Measurements from ENCODE around the gene LEAP2. TPM values are rescaled to one million over a fixed set of nuclear protein-coding genes. Genes with fewer than 3 reads are reported as not detected.

The LEAP2 gene, protein sequence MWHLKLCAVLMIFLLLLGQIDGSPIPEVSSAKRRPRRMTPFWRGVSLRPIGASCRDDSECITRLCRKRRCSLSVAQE
- 1.1 TPM for polyA plus RNA-seq (2013, experiment 1 of 2)
- polyA plus RNA-seq (2013, experiment 2 of 2) = 0.44 TPM

DNA sequence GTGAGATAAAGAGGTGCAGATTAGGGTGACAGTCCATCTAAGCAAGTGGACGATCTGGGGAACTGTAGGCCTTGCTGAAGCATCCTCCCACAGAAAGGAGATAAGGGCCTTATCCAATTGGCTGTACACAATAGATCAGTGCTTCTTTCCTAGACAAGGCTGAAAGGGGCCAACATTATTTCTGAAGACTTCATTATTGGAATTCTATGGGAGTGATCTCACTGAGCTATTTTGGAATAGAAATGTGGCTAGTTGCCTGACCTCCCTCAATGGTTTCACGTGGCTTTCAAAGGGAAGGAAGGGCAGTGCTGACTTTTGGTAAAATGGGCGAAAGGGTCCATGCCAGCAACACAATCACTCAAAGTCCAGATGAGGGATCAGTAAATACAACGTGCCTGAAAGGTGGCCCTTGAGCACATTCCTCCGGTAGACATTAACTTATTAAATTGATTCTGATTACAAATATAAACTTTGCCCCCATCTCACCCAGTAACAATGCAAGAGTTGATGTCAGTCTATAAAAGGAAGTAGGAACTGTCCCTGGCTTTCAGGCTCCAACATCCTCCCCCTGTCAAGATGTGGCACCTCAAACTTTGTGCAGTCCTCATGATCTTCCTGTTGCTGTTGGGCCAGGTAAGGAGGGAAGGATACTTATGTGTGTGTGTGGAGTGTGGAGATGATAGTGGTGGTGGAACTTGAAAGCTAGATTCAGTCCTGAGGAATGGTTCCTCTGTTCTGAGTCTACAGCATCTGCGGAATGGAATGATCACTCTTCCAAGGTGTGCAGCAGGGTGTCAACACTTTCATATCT lies at the start of gene LEAP2:
LEAP2 (plus strand) TSS at position 550 of the 811 bp plus-strand sequence; CDS start at position 577, 27 bp downstream.
- H3K9ac ChIP-seq (ENCODE audit: low read depth, low read length) = no peak within 1 kb of the TSS
- WGBS = 92% methylated on average over 6 of the region's 6 CpGs
- no peaks in the 10 kb centered on the region for H3K9me3 ChIP-seq (ENCODE audit: insufficient read depth, low read depth, low read length)
- H3K27me3 ChIP-seq (ENCODE audit: insufficient read depth, low read length) = no peaks in the 10 kb centered on the region
- H3K4me1 ChIP-seq (ENCODE audit: insufficient read depth, low read length) = no peaks in the 10 kb centered on the region
- no peak within 1 kb of the TSS for H3K4me3 ChIP-seq (ENCODE audit: low read length)
- no peak within 1 kb of the TSS for H3K27ac ChIP-seq (ENCODE audit: low read depth, low read length)
- peaks cover 52% of the 10 kb centered on the region for H3K36me3 ChIP-seq (ENCODE audit: insufficient read depth, low read length)

DNA sequence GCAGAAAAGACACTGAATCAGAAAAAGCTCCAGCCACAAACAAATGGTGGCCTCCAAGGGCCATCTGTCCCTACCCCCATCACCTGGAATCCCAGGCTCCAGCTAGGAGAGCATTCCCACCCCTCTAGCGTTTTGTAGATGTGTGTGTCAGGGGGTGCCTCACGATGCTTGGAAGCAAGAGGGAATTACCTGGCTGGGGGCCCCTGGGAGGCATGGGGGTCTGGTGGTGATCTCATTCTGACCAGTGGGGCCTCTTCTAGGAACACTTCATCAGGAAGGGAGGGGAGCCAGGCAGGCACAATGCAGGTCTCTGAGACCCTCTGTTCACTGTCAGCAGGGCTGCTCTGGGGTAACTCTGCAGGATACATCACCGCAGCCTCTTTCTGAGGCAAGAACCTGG lies 49.0 kb upstream of the LEAP2 start:
- Histone ChIP-seq H3K36me3 (ENCODE audit: insufficient read depth, low read length) (no peaks in the 10 kb centered on the region), H3K4me3 (ENCODE audit: low read length) (no peak overlapping the region), H3K9me3 (ENCODE audit: insufficient read depth, low read depth, low read length) (no peaks in the 10 kb centered on the region), H3K27me3 (ENCODE audit: insufficient read depth, low read length) (peaks cover 74% of the 10 kb centered on the region), H3K4me1 (ENCODE audit: insufficient read depth, low read length) (no peaks in the 10 kb centered on the region), H3K9ac (ENCODE audit: low read depth, low read length) (no peak overlapping the region), H3K27ac (ENCODE audit: low read depth, low read length) (no peak overlapping the region)
- WGBS = 93% methylated on average over 3 of the region's 3 CpGs

DNA sequence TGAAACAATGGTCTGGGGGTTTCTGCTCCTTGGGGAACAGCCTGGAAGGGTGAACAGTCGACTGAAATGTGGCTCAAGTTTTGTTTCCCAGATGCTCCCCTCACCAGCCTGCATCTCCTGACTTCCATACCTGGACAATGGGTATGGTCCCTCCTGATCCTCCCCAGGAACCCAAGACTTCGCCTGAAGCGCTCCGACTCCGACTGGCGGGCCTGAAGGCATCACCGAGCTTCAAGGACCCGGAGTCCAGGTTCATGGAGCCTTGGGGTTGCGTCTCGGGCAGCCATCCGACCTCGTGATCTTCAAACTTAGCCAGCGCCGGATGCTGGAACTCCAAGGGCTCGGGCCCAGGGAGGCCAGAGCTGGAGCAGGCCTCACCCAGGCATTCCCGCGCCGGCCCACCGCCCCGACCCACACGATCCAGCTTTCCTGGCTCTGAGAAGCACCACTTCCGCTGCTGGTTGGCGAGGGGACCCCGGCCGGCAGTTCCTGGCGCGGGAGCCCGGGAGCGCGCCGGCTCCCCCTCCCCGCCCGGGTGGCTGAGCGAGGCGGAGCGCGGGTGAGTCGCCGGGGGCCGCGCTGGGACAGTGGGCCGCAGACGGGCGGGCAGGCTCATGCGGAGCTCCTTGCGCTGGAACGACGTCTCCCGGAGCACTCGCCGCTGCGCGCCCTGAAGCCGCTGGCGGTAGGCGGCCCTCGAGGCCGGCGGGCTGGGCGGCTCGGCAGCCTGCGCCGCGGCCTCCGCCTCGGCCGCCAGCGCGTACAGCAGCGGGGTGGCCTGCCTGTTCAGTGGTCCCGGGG lies 48.2 kb upstream of the LEAP2 start:
- H3K9ac ChIP-seq (ENCODE audit: low read depth, low read length) = peak overlapping the region; percentile 61
- H3K36me3 ChIP-seq (ENCODE audit: insufficient read depth, low read length) = no peaks in the 10 kb centered on the region
- 16% methylated on average over 71 of the region's 71 CpGs for WGBS

DNA sequence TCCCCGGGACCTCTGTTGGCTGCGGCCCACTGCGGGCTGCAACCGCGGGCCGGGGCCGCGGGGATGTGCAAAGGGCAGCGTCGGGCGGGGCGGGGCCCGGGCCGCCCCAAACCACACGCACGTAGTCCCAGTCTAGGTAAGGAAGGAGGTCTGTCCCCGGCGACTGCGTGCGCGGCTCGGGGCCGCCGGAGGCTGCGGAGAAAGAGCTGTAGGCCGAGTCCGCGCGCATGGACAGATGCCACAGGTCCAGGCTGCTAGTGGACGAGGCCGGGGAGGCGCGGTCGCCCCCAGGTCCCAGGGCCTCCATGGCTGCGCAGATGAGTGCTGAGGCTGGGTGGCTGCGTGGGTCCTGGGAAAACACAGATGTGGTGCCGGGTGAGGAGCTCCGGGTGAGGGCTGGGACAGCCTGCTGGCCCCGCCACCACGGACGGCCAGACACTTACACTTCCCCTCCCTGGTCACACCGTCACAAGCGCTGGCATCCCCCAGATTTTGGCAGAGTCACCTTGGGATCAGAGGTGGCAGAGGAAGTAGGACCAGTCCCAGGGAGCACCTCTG lies 47.6 kb upstream of the LEAP2 start:
- H3K4me3 ChIP-seq (ENCODE audit: low read length) = peak overlapping the region; percentile 60
- peaks cover 86% of the 10 kb centered on the region for H3K27me3 ChIP-seq (ENCODE audit: insufficient read depth, low read length)
- no peaks in the 10 kb centered on the region for H3K4me1 ChIP-seq (ENCODE audit: insufficient read depth, low read length)
- no peaks in the 10 kb centered on the region for H3K36me3 ChIP-seq (ENCODE audit: insufficient read depth, low read length)
- H3K27ac ChIP-seq (ENCODE audit: low read depth, low read length) = no peak overlapping the region
- H3K9me3 ChIP-seq (ENCODE audit: insufficient read depth, low read depth, low read length) = no peaks in the 10 kb centered on the region
- peak overlapping the region; percentile 61 for H3K9ac ChIP-seq (ENCODE audit: low read depth, low read length)
- WGBS = 9% methylated on average over 43 of the region's 43 CpGs

More for the DNA sequence above, 48.2 kb upstream of the LEAP2 start:
- Histone ChIP-seq H3K4me1 (ENCODE audit: insufficient read depth, low read length) (no peaks in the 10 kb centered on the region), H3K27me3 (ENCODE audit: insufficient read depth, low read length) (peaks cover 82% of the 10 kb centered on the region), H3K9me3 (ENCODE audit: insufficient read depth, low read depth, low read length) (no peaks in the 10 kb centered on the region), H3K4me3 (ENCODE audit: low read length) (peak overlapping the region; percentile 60), H3K27ac (ENCODE audit: low read depth, low read length) (no peak overlapping the region)

DNA sequence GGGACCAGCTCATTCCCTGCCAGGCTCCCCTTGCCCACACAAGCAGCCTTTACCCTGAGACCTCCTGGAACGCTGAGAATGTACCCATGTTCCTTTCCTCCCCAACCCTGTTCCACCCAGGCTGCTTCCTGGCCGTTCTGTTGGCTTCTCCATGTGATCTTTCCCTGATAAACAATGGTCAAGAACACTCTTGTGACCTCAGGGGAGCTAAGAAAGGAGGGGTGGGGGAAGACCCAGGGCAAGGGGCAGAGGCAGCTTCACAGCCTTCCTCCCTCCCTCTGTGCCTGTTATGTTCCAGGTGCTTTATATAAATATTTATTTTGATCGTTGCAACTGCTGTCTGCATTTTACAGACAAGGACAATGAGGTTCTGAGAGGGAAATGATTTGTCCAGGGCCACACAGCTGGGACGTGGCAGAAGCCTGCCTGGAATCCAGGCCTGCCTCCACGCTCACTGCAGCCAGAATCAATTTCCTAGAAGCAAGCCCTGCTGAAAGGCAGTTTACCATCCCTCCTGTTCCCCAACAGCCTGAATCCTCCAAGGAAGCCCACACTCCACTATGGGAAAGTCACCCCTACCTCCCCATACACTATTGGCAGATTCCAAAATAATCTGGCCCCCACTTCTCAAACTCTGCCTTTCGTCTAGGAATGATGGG lies 46.9 kb upstream of the LEAP2 start:
- Histone ChIP-seq H3K27me3 (ENCODE audit: insufficient read depth, low read length) (peaks cover 88% of the 10 kb centered on the region), H3K4me3 (ENCODE audit: low read length) (peak overlapping the region; percentile 60; the same call in 1 of the 2 replicates), H3K9me3 (ENCODE audit: insufficient read depth, low read depth, low read length) (no peaks in the 10 kb centered on the region), H3K27ac (ENCODE audit: low read depth, low read length) (no peak overlapping the region), H3K9ac (ENCODE audit: low read depth, low read length) (no peak overlapping the region), H3K36me3 (ENCODE audit: insufficient read depth, low read length) (no peaks in the 10 kb centered on the region), H3K4me1 (ENCODE audit: insufficient read depth, low read length) (no peaks in the 10 kb centered on the region)
- WGBS = 69% methylated on average over 6 of the region's 6 CpGs

DNA sequence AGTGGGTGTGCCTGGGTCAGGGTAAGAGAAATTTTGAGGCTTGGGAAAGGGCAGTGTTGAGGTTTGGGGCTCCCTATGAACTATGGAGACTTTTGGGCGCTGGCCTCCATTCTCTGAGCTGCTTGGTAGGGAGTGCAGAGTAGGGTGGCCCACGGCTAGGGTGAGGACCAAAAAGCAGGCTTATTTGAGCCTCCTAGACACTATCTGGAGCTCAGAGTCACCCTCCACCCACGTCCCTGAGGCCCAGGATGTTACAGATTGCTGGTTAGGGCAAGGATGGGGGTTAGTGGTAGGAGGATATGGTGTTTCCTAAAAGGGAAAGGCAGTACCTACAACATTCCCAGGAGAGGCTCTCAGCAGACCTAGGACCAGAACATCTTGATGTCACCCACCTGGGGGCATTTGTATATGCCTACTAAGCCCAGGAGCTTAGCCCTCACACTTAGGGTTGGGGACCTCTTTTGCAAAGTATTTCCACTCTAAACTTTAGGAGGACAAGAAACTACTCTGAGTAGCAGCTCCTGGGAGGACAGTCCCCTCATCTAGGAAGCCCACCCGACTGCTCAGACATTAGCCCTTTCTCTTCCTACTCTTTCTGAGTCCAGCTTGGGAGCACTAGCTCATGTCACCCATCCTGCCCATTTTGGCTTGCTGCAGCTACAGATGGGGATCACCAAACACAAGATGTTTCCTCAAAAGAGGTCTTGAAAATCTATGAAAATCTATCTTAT lies 45.4 kb upstream of the LEAP2 start:
- WGBS = 86% methylated on average over 4 of the region's 4 CpGs
- H3K9me3 ChIP-seq (ENCODE audit: insufficient read depth, low read depth, low read length) = no peaks in the 10 kb centered on the region
- no peaks in the 10 kb centered on the region for H3K4me1 ChIP-seq (ENCODE audit: insufficient read depth, low read length)
- H3K27me3 ChIP-seq (ENCODE audit: insufficient read depth, low read length) = peaks cover 94% of the 10 kb centered on the region
- no peak overlapping the region for H3K4me3 ChIP-seq (ENCODE audit: low read length)
- H3K9ac ChIP-seq (ENCODE audit: low read depth, low read length) = no peak overlapping the region
- no peak overlapping the region for H3K27ac ChIP-seq (ENCODE audit: low read depth, low read length)
- no peaks in the 10 kb centered on the region for H3K36me3 ChIP-seq (ENCODE audit: insufficient read depth, low read length)

DNA sequence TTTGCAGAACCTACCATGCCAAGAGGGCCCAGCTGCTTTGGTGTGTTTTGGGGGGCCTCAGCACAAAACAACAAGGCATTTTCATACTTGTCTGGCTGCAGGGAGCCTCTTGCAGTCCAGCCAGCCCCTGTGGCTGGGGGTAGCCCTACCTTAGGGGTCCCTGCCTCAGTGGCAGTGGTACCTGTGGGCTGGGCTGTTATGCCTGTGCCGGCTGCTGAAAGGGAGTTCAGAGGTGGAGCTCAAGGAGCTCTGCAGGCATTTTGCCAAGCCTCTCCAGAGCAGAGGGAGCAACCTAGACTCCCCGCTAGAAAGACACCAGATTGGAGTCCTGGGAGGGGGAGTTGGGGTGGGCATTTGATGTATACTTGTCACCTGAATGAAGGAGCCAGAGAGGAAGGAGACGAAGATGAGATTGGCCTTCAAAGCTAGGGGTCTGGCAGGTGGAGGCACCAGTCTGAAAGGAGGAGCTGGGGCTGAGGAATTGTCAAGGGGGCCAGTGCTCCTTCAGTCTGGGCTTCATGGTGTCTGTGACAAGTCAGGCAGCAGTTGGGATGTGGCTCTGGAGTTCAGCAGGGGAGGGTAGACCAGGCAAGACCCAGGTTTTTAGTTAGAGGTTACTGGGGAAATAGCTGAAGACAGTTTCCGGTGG lies 44.5 kb upstream of the LEAP2 start:
- Histone ChIP-seq H3K36me3 (ENCODE audit: insufficient read depth, low read length) (no peaks in the 10 kb centered on the region), H3K27ac (ENCODE audit: low read depth, low read length) (no peak overlapping the region), H3K9ac (ENCODE audit: low read depth, low read length) (no peak overlapping the region), H3K4me1 (ENCODE audit: insufficient read depth, low read length) (no peaks in the 10 kb centered on the region), H3K9me3 (ENCODE audit: insufficient read depth, low read depth, low read length) (no peaks in the 10 kb centered on the region), H3K27me3 (ENCODE audit: insufficient read depth, low read length) (peaks cover 95% of the 10 kb centered on the region), H3K4me3 (ENCODE audit: low read length) (no peak overlapping the region)
- 90% methylated on average over 4 of the region's 4 CpGs for WGBS

DNA sequence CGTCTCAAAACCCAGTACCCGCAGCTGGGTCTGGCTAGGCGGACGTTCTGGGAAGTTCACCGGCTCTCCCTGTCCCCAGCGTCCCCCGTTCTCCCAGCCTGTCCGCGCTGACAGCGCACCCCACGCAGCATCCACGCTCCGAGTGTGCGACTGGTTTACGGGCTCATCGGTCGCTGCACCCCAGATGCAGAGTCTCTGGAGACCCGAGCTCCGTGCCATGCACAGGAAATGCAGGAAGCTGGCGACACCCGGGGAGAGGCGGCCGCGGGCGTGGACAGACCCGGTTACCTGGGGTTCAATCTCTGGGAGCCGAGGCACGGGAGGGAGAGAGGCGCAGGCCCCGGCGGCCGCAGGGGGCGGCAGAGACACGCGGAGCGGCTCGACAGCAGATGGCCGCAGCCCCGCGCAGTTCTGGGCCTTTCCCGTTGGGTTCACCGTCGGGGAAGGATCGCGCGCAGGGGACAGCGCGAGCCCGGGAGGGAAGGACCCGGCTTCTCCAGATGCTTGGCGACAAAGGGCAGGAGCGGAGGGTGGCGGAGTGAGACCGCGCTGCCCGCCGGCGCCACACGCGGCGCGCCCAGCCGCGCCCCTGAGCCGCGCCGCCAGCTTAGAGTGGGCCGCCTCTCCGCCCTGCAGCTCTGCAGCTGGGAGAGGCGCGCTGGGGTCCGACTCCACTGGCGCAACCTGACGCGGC lies 43.6 kb upstream of the LEAP2 start:
- no peaks in the 10 kb centered on the region for H3K36me3 ChIP-seq (ENCODE audit: insufficient read depth, low read length)
- H3K4me1 ChIP-seq (ENCODE audit: insufficient read depth, low read length) = no peaks in the 10 kb centered on the region
- 7% methylated on average over 75 of the region's 75 CpGs for WGBS
- H3K27ac ChIP-seq (ENCODE audit: low read depth, low read length) = no peak overlapping the region
- H3K4me3 ChIP-seq (ENCODE audit: low read length) = peak overlapping the region; percentile 72
- peak overlapping the region; percentile 65; the same call in 1 of the 2 replicates for H3K9ac ChIP-seq (ENCODE audit: low read depth, low read length)
- H3K27me3 ChIP-seq (ENCODE audit: insufficient read depth, low read length) = peaks cover 88% of the 10 kb centered on the region
- H3K9me3 ChIP-seq (ENCODE audit: insufficient read depth, low read depth, low read length) = no peaks in the 10 kb centered on the region

DNA sequence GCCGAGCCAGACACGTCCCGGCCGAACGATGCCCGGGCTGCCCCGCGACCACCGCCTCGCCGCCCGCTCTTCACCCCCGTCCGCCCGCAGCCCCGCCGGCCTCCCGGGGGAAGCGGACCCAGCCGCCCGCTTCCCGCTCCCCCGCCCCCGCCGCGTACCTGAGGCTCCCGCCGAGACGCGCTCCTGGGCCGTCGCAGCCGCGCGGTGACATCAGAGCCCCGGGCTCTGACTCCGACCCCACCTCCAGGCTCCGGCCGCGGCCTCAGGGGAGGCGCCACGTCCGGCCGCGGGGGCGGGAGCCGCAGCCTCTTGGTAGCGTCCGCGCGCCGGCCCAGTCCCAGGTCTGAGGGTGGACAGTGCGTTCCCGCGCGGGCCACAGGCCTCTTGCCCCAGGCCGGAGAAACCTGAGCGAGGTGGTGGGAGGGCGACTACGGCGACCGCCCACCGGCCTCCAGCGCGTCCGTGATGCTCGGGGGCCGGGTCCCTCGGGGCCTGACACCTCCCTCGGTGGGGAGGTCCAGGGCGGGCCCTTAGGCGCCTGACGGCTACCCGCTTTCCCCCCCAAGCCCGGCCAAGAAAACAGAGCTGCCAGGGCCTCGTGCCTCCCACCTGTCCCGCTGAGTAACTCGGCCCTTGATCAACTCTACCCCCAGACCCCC lies 42.9 kb upstream of the LEAP2 start, which contains the start of gene SHROOM1:
SHROOM1 (minus strand) TSS at position 212 of the 659 bp plus-strand sequence. CDS start 4,507 bp downstream, outside the sequence.
- Histone ChIP-seq H3K27ac (ENCODE audit: low read depth, low read length) (no peak within 1 kb of the TSS), H3K36me3 (ENCODE audit: insufficient read depth, low read length) (no peaks in the 10 kb centered on the region), H3K4me3 (ENCODE audit: low read length) (peak within 1 kb of the TSS; percentile 72), H3K9ac (ENCODE audit: low read depth, low read length) (peak within 1 kb of the TSS; percentile 65), H3K27me3 (ENCODE audit: insufficient read depth, low read length) (peaks cover 81% of the 10 kb centered on the region), H3K4me1 (ENCODE audit: insufficient read depth, low read length) (no peaks in the 10 kb centered on the region), H3K9me3 (ENCODE audit: insufficient read depth, low read depth, low read length) (no peaks in the 10 kb centered on the region)
- 2% methylated on average over 78 of the region's 78 CpGs for WGBS

Measured in HUES64 (cell line).